Sigmoid colon (tissue), 4 donors: Measurements from ENCODE around the gene FOXP3.

ENCODE experiments used
- EP300 ChIP-seq, 4 donors: sonication (generic); formaldehyde crosslinking; IDR thresholded peaks; one replicate each; pipeline ENCODE4 v1.6.1; 2017; ENCODE audit warnings: antibody characterized with exemption in 4 of 4
- POLR2A ChIP-seq, 2 donors: fragments of 450-650 bp; IDR thresholded peaks; one replicate each; pipeline ENCODE4 v1.6.1; 2016; ENCODE audit warnings: antibody characterized with exemption in 2 of 2, mild to moderate bottlenecking in 2 of 2, moderate library complexity in 2 of 2
- TF ChIP-seq, protein P1 (sequence below), 4 experiments: fragments of 450-650 bp in 3 of 4; fragments of 200-600 bp in 1 of 4; IDR thresholded peaks; one replicate each; pipeline ENCODE4 v1.5.1; 2016 to 2019; ENCODE audit warnings: antibody characterized with exemption in 4 of 4, mild to moderate bottlenecking in 3 of 4, moderate library complexity in 2 of 4

- TF ChIP-seq, protein P1, sequence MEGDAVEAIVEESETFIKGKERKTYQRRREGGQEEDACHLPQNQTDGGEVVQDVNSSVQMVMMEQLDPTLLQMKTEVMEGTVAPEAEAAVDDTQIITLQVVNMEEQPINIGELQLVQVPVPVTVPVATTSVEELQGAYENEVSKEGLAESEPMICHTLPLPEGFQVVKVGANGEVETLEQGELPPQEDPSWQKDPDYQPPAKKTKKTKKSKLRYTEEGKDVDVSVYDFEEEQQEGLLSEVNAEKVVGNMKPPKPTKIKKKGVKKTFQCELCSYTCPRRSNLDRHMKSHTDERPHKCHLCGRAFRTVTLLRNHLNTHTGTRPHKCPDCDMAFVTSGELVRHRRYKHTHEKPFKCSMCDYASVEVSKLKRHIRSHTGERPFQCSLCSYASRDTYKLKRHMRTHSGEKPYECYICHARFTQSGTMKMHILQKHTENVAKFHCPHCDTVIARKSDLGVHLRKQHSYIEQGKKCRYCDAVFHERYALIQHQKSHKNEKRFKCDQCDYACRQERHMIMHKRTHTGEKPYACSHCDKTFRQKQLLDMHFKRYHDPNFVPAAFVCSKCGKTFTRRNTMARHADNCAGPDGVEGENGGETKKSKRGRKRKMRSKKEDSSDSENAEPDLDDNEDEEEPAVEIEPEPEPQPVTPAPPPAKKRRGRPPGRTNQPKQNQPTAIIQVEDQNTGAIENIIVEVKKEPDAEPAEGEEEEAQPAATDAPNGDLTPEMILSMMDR (IDR thresholded peaks at IDR 0.05) = no peak
- TF ChIP-seq POLR2A (IDR thresholded peaks at IDR 0.05) = no peak
- TF ChIP-seq EP300 (IDR thresholded peaks at IDR 0.05) = no peak
These were observed 15.4 kb downstream of the FOXP3 start for GRCh38 chrX:49249071-49249470.
